Glomerular endothelial cell (primary cell): ENCODE results near the gene FRMD4A. TPM values are rescaled to one million over a fixed set of nuclear protein-coding genes. Genes with fewer than 3 reads are reported as not detected.
"Not testable (repeated sequence)": the region's sequence is repeated elsewhere in the genome, so short reads cannot be mapped to it uniquely, and the experiment has no call there.

Experiments
- DNase-seq: peaks from one replicate; pipeline ENCODE4 v3.0.0-alpha.2; 2011; ENCODE audit warnings: low read depth, low spot score; ENCODE audit errors: extremely low read depth
- total RNA-seq: library from RNA; depleted of rRNA; stranded (reverse); fragments of >200 nt; gene quantifications from 2 replicates; pipeline ENCODE4 v1.2.3, GENCODE V29; 2015

Gene FRMD4A
- total RNA-seq, 1 donor from 2014 or later: 162 TPM

GRCh38 chr10:14244147-14244546 lies 86.6 kb downstream of the FRMD4A start:
- DNase-seq: no peak

- no peak for DNase-seq
These were observed 87.5 kb downstream of the FRMD4A start for GRCh38 chr10:14243221-14243620.

GRCh38 chr10:14241196-14241595 lies 89.5 kb downstream of the FRMD4A start:
- DNase-seq: no peak

- DNase-seq: no peak
These were observed 90.2 kb downstream of the FRMD4A start for GRCh38 chr10:14240253-14241189.

- not testable (repeated sequence) for DNase-seq
These were observed 92.1 kb downstream of the FRMD4A start for GRCh38 chr10:14238659-14239058.

- DNase-seq: no peak
These were observed 94.4 kb downstream of the FRMD4A start for GRCh38 chr10:14236341-14236740.

GRCh38 chr10:14235566-14236195 lies 95.0 kb downstream of the FRMD4A start:
- no peak for DNase-seq

GRCh38 chr10:14233566-14233965 lies 97.2 kb downstream of the FRMD4A start:
- no peak for DNase-seq

- not testable (repeated sequence) for DNase-seq
These were observed 101.9 kb downstream of the FRMD4A start for GRCh38 chr10:14228798-14229197.

- no peak for DNase-seq
These were observed 105.3 kb downstream of the FRMD4A start for GRCh38 chr10:14225379-14225778.

GRCh38 chr10:14220026-14220425 lies 110.7 kb downstream of the FRMD4A start:
- DNase-seq: no peak

GRCh38 chr10:14219411-14219810 lies 111.3 kb downstream of the FRMD4A start:
- no peak for DNase-seq

GRCh38 chr10:14215641-14216040 lies 115.1 kb downstream of the FRMD4A start:
- no peak for DNase-seq

GRCh38 chr10:14213703-14214102 lies 117.0 kb downstream of the FRMD4A start:
- not testable (repeated sequence) for DNase-seq

- DNase-seq: no peak
These were observed 119.1 kb downstream of the FRMD4A start for GRCh38 chr10:14211610-14212009.

- DNase-seq: no peak
These were observed 122.5 kb downstream of the FRMD4A start for GRCh38 chr10:14208231-14208630.

- DNase-seq: no peak
These were observed 125.5 kb downstream of the FRMD4A start for GRCh38 chr10:14205233-14205632.

GRCh38 chr10:14200698-14201544 lies 129.8 kb downstream of the FRMD4A start:
- no peak for DNase-seq

- not testable (repeated sequence) for DNase-seq
These were observed 131.6 kb downstream of the FRMD4A start for GRCh38 chr10:14199098-14199497.

- no peak for DNase-seq
These were observed 132.6 kb downstream of the FRMD4A start for GRCh38 chr10:14198078-14198477.

GRCh38 chr10:14196113-14196512 lies 134.6 kb downstream of the FRMD4A start:
- no peak for DNase-seq
